Keratinocyte (primary cell): ENCODE data around the gene MAGI2. TPM values are rescaled to one million over a fixed set of nuclear protein-coding genes. Genes with fewer than 3 reads are reported as not detected.

Source experiments
- DNase-seq: peaks from one replicate; pipeline ENCODE4 v3.0.0-alpha.2; 2011; ENCODE audit warnings: low read depth, missing footprints, low spot score
- FAIRE-seq: peaks from 2 replicates; lab custom pipeline; 2011; peaks lifted over from hg19 to GRCh38; lab: Jason Lieb, UNC
- H2AFZ ChIP-seq: 2 replicates; pipeline ENCODE4 v1.6.0; 2012; ENCODE audit warnings: low read length, control low read depth, inconsistent platforms; ENCODE audit not compliant: control insufficient read depth
- H3K27ac ChIP-seq: 2 replicates; pipeline ENCODE4 v1.5.1; 2011; ENCODE audit warnings: low read length; ENCODE audit not compliant: control insufficient read depth, insufficient read depth
- H3K27me3 ChIP-seq: 3 replicates; pipeline ENCODE4 v1.6.0; 2011; ENCODE audit warnings: low read length; ENCODE audit not compliant: control insufficient read depth, insufficient read depth; ENCODE audit errors: extremely low read depth
- H3K36me3 ChIP-seq, 2 experiments: 2 replicates in 1 of 2; 3 replicates in 1 of 2; pipeline ENCODE4 v1.5.1; 2011; ENCODE audit warnings: low read length in 2 of 2, mild to moderate bottlenecking in 1 of 2; ENCODE audit not compliant: control insufficient read depth in 2 of 2, insufficient read depth in 2 of 2; ENCODE audit errors: extremely low read depth in 1 of 2
- H3K4me1 ChIP-seq: 3 replicates; pipeline ENCODE4 v1.5.1; 2011; ENCODE audit warnings: low read length; ENCODE audit not compliant: control insufficient read depth, insufficient read depth; ENCODE audit errors: extremely low read depth
- H3K4me2 ChIP-seq: 3 replicates; pipeline ENCODE4 v1.6.0; 2011; ENCODE audit warnings: low read depth, low read length; ENCODE audit not compliant: control insufficient read depth, insufficient read depth; ENCODE audit errors: extremely low read depth
- H3K4me3 ChIP-seq, 3 experiments: fragments of 200-600 bp in 1 of 3; sonication (generic) in 1 of 3; 2 replicates in 2 of 3; 3 replicates in 1 of 3; pipeline ENCODE4 v1.5.1; 2011 to 2016; ENCODE audit warnings: low read length in 3 of 3, mild to moderate bottlenecking in 3 of 3, control low read depth in 2 of 3, inconsistent platforms in 1 of 3, low read depth in 1 of 3, mixed read lengths in 1 of 3, mixed run types in 1 of 3, moderate library complexity in 1 of 3; ENCODE audit not compliant: control insufficient read depth in 2 of 3, insufficient read depth in 2 of 3; ENCODE audit errors: extremely low read depth in 1 of 3
- H3K79me2 ChIP-seq: 2 replicates; pipeline ENCODE4 v1.6.0; 2012; ENCODE audit warnings: low read length; ENCODE audit not compliant: control insufficient read depth, insufficient read depth
- H3K9ac ChIP-seq: 3 replicates; pipeline ENCODE4 v1.6.0; 2011; ENCODE audit warnings: low read length; ENCODE audit not compliant: control insufficient read depth, insufficient read depth; ENCODE audit errors: extremely low read depth
- H3K9me1 ChIP-seq: 3 replicates; pipeline ENCODE4 v1.6.0; 2011; ENCODE audit warnings: low read length; ENCODE audit not compliant: control insufficient read depth, insufficient read depth; ENCODE audit errors: extremely low read depth
- H3K9me3 ChIP-seq: 2 replicates; pipeline ENCODE4 v1.5.1; 2012; ENCODE audit warnings: low read depth, low read length; ENCODE audit not compliant: control insufficient read depth
- H4K20me1 ChIP-seq: 3 replicates; pipeline ENCODE4 v1.6.0; 2011; ENCODE audit warnings: low read length; ENCODE audit not compliant: control insufficient read depth, insufficient read depth; ENCODE audit errors: extremely low read depth
- CTCF ChIP-seq, 3 experiments: IDR thresholded peaks in 1 of 3; conservative IDR thresholded peaks in 1 of 3; optimal IDR thresholded peaks in 1 of 3; 2 replicates in 2 of 3; 3 replicates in 1 of 3; pipeline versions ENCODE3 to v1.5.1; 2011; ENCODE audit warnings: low read length in 3 of 3, mild to moderate bottlenecking in 3 of 3, moderate library complexity in 2 of 3, control low read depth in 1 of 3, inconsistent platforms in 1 of 3; ENCODE audit not compliant: insufficient read depth in 2 of 3; ENCODE audit errors: extremely low read depth in 1 of 3
- EZH2 ChIP-seq: IDR thresholded peaks from one replicate; pipeline ENCODE4 v1.6.1; 2012; ENCODE audit warnings: inconsistent platforms, mild to moderate bottlenecking, low read length, moderate library complexity
- dilution Hi-C: fragments of 300-500 bp; cut with MboI; formaldehyde crosslinking; loops from one replicate; pipeline ENCODE4 v1.7.0; 2020; ENCODE audit warnings: low sequenced_read_pairs; ENCODE audit not compliant: extremely low pct_ligation_motif_present
- polyA plus RNA-seq, 5 experiments: library from polyadenylated mRNA; depleted of rRNA in 3 of 5; stranded (reverse) in 3 of 5; stranded (forward) in 1 of 5; unstranded in 1 of 5; fragments of >200 nt; gene quantifications; 1 replicate in 1 of 5; 2 replicates in 3 of 5; 3 replicates in 1 of 5; pipeline versions ENCODE4 v1.2.1 to v1.2.3, GENCODE V29; 2011 to 2012; ENCODE audit warnings: missing spikeins in 2 of 5, low read depth in 1 of 5, low replicate concordance in 1 of 5

MAGI2 gene
- polyA plus RNA-seq, 1 donor (not counting 4 experiments of a cell fraction or from before 2014, with no cell fraction given), result 0.07 TPM

GRCh38 chr7:78783179-78783962 lies 670.1 kb downstream of the MAGI2 start:
- no peaks in the 10 kb centered on the region for H3K27me3 ChIP-seq
- H3K36me3 ChIP-seq, result no peaks in the 10 kb centered on the region
- no peak overlapping the region for H3K4me2 ChIP-seq
- TF ChIP-seq CTCF (optimal IDR thresholded peaks at IDR 0.05 in 1 of 3, IDR thresholded peaks at IDR 0.05 in 1 of 3, conservative IDR thresholded peaks at IDR 0.05 in 1 of 3; ENCODE audit: extremely low read depth in 1 of 3, insufficient read depth in 2 of 3, low read length in 3 of 3) (no peak), EZH2 (no peak)
- no peak overlapping the region for H3K9ac ChIP-seq
- H3K4me3 ChIP-seq, result no peak overlapping the region
- H3K9me3 ChIP-seq, result no peaks in the 10 kb centered on the region
- dilution Hi-C loops, result no loop called here
- no peak overlapping the region for H3K27ac ChIP-seq
- H3K79me2 ChIP-seq, result no peaks in the 10 kb centered on the region
- H3K9me1 ChIP-seq, result no peaks in the 10 kb centered on the region
- no peak overlapping the region for H2AFZ ChIP-seq
- no peaks in the 10 kb centered on the region for H4K20me1 ChIP-seq
- no peak for FAIRE-seq
- no peak for DNase-seq
- peaks cover 8% of the 10 kb centered on the region for H3K4me1 ChIP-seq

- Histone ChIP-seq H3K4me3 (no peak overlapping the region), H4K20me1 (no peaks in the 10 kb centered on the region), H3K9me3 (no peaks in the 10 kb centered on the region), H2AFZ (no peak overlapping the region), H3K9me1 (no peaks in the 10 kb centered on the region), H3K27me3 (no peaks in the 10 kb centered on the region), H3K36me3 (no peaks in the 10 kb centered on the region), H3K4me1 (peaks cover 2% of the 10 kb centered on the region), H3K4me2 (no peak overlapping the region), H3K79me2 (no peaks in the 10 kb centered on the region), H3K9ac (no peak overlapping the region), H3K27ac (no peak overlapping the region)
- dilution Hi-C loops, result no loop called here
- no peak for DNase-seq
- no peak for FAIRE-seq
- TF ChIP-seq CTCF (optimal IDR thresholded peaks at IDR 0.05 in 1 of 3, IDR thresholded peaks at IDR 0.05 in 1 of 3, conservative IDR thresholded peaks at IDR 0.05 in 1 of 3; ENCODE audit: extremely low read depth in 1 of 3, insufficient read depth in 2 of 3, low read length in 3 of 3) (no peak), EZH2 (no peak)
These were observed 672.9 kb downstream of the MAGI2 start for GRCh38 chr7:78780560-78780959.
